Measurements from ENCODE around the gene ZNF311. TPM values are rescaled to one million over a fixed set of nuclear protein-coding genes. Genes with fewer than 3 reads are reported as not detected.

Gene ZNF311
- total and polyA plus RNA-seq, 9 of the 15 experiments (the other 6 are each of a cell fraction or from before 2014, with no cell fraction given), result 5.1 to 10.0 (median 7.5) TPM

DNA sequence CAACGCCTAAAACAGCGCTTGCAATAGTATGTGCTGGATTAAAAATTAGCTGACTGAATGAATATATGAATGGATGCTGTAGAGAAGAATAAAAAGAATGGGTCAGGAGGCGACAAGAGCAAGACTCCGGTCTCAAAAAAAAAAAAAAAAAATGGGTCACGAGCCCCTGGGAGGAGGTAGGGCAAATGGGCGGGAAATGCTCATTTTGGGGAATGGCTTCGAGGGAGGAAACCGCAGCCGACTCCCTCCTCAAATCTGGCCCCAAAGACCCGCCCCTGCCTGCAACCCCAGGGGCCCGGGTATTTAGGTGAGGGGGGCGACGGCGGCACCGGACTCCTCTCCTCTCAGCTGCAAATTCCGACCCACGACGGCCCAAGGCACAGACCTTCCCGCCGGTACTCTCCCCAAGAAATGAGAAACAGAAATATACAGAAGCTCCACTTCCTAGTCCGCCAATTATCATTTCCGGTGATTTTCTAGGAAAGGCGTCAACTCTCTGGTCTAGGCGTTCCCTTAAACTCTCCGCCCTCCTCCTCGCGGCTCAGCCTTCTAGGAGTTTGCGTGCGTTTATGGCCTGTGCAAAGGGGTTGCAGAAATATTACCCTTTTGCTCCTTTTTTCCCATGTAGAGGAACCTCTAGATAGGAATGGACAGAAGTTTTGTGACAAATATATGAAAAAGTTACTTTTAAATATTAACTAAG, at the start of gene ZNF311 (continued):
- TF ChIP-seq, protein P1, sequence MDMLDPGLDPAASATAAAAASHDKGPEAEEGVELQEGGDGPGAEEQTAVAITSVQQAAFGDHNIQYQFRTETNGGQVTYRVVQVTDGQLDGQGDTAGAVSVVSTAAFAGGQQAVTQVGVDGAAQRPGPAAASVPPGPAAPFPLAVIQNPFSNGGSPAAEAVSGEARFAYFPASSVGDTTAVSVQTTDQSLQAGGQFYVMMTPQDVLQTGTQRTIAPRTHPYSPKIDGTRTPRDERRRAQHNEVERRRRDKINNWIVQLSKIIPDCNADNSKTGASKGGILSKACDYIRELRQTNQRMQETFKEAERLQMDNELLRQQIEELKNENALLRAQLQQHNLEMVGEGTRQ (CRISPR knock-in tag; IDR thresholded peaks at IDR 0.05), result peak; percentile 49
- TF ChIP-seq RBM39 (optimal IDR thresholded peaks at IDR 0.05; ENCODE audit: low read depth, low read length) (peak; percentile 71), ZNF316 (IDR thresholded peaks at IDR 0.05) (peak; percentile 84), NBN (IDR thresholded peaks at IDR 0.05; ENCODE audit: low read depth) (peak; percentile 64; the same call in 1 of the 2 replicates), ZNF830 (CRISPR knock-in tag; IDR thresholded peaks at IDR 0.05) (0 out of 2 replicates have a peak, but pooled peaks have one; percentile 70), ZBTB12 (CRISPR knock-in tag; IDR thresholded peaks at IDR 0.05) (no peak), NRF1 (conservative IDR thresholded peaks at IDR 0.05 in 1 of 2, IDR thresholded peaks at IDR 0.05 in 1 of 2) (peak; percentile 78 to 80), ARID2 (IDR thresholded peaks at IDR 0.05) (no peak), LCOR (CRISPR knock-in tag; IDR thresholded peaks at IDR 0.05) (peak; percentile 93), BHLHE40 (IDR thresholded peaks at IDR 0.05; ENCODE audit: low read length) (peak; percentile 58), CC2D1A (IDR thresholded peaks at IDR 0.05) (peak; percentile 70; the same call in 1 of the 2 replicates), MTF1 (CRISPR knock-in tag; IDR thresholded peaks at IDR 0.05; ENCODE audit: borderline replicate concordance) (0 out of 2 replicates have a peak, but pooled peaks have one; percentile 69)
- TF ChIP-seq, protein P2, sequence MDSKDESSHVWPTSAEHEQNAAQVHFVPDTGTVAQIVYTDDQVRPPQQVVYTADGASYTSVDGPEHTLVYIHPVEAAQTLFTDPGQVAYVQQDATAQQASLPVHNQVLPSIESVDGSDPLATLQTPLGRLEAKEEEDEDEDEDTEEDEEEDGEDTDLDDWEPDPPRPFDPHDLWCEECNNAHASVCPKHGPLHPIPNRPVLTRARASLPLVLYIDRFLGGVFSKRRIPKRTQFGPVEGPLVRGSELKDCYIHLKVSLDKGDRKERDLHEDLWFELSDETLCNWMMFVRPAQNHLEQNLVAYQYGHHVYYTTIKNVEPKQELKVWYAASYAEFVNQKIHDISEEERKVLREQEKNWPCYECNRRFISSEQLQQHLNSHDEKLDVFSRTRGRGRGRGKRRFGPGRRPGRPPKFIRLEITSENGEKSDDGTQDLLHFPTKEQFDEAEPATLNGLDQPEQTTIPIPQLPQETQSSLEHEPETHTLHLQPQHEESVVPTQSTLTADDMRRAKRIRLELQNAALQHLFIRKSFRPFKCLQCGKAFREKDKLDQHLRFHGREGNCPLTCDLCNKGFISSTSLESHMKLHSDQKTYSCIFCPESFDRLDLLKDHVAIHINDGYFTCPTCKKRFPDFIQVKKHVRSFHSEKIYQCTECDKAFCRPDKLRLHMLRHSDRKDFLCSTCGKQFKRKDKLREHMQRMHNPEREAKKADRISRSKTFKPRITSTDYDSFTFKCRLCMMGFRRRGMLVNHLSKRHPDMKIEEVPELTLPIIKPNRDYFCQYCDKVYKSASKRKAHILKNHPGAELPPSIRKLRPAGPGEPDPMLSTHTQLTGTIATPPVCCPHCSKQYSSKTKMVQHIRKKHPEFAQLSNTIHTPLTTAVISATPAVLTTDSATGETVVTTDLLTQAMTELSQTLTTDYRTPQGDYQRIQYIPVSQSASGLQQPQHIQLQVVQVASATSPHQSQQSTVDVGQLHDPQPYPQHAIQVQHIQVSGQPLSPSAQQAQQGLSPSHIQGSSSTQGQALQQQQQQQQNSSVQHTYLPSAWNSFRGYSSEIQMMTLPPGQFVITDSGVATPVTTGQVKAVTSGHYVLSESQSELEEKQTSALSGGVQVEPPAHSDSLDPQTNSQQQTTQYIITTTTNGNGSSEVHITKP (IDR thresholded peaks at IDR 0.05; ENCODE audit: partially characterized antibody), result peak; percentile 22
- TF ChIP-seq, protein P3, sequence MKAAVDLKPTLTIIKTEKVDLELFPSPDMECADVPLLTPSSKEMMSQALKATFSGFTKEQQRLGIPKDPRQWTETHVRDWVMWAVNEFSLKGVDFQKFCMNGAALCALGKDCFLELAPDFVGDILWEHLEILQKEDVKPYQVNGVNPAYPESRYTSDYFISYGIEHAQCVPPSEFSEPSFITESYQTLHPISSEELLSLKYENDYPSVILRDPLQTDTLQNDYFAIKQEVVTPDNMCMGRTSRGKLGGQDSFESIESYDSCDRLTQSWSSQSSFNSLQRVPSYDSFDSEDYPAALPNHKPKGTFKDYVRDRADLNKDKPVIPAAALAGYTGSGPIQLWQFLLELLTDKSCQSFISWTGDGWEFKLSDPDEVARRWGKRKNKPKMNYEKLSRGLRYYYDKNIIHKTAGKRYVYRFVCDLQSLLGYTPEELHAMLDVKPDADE (conservative IDR thresholded peaks at IDR 0.05; ENCODE audit: control insufficient read depth, low read depth, low read length), result no peak; the same call in 1 of the 2 replicates
- TF ChIP-seq, protein P4, sequence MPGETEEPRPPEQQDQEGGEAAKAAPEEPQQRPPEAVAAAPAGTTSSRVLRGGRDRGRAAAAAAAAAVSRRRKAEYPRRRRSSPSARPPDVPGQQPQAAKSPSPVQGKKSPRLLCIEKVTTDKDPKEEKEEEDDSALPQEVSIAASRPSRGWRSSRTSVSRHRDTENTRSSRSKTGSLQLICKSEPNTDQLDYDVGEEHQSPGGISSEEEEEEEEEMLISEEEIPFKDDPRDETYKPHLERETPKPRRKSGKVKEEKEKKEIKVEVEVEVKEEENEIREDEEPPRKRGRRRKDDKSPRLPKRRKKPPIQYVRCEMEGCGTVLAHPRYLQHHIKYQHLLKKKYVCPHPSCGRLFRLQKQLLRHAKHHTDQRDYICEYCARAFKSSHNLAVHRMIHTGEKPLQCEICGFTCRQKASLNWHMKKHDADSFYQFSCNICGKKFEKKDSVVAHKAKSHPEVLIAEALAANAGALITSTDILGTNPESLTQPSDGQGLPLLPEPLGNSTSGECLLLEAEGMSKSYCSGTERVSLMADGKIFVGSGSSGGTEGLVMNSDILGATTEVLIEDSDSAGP (CRISPR knock-in tag; IDR thresholded peaks at IDR 0.05), result no peak
